ENCODE results near the gene TCAP. TPM values are rescaled to one million over a fixed set of nuclear protein-coding genes. Genes with fewer than 3 reads are reported as not detected.

The TCAP gene
- total and polyA plus RNA-seq, 2 experiments from 2014 or later, result 0.61 to 2.1 TPM

- H3K4me2 ChIP-seq, result no peak overlapping the region; the same call in 1 of the 2 replicates
- H3K4me1 ChIP-seq (ENCODE audit: insufficient read depth), result peaks cover 42% of the 10 kb centered on the region
- no peak overlapping the region for H3K27ac Mint-ChIP-seq
- H3K4me3 ChIP-seq, result peak overlapping the region; percentile 51; the same call in 1 of the 2 replicates
- no peaks in the 10 kb centered on the region for H3K36me3 ChIP-seq (ENCODE audit: insufficient read depth)
- DNase-seq (ENCODE audit: low spot score) (peak; percentile 64), ATAC-seq (peak; percentile 3)
- no peaks in the 10 kb centered on the region; the same call in 2 of the 3 replicates for H3K9me3 Mint-ChIP-seq
- H2AFZ ChIP-seq, result no peak overlapping the region
- peaks cover 14% of the 10 kb centered on the region; the same call in 2 of the 3 replicates for H3K36me3 Mint-ChIP-seq (ENCODE audit: low read depth)
- no peak overlapping the region for H3K4me3 Mint-ChIP-seq
- no peaks in the 10 kb centered on the region; the same call in 1 of the 2 replicates for H4K20me1 ChIP-seq (replicated peaks; ENCODE audit: insufficient read depth)
- peaks cover 3% of the 10 kb centered on the region for H3F3A ChIP-seq (replicated peaks; ENCODE audit: low read depth)
- TF ChIP-seq CREB1 (CRISPR knock-in tag; IDR thresholded peaks at IDR 0.05; ENCODE audit: low read depth) (no peak), REST (IDR thresholded peaks at IDR 0.05; ENCODE audit: unreplicated experiment) (no peak), ZNF462 (CRISPR knock-in tag; IDR thresholded peaks at IDR 0.05) (no peak), ZNF114 (CRISPR knock-in tag; IDR thresholded peaks at IDR 0.05) (no peak), EZH2phosphoT487 (IDR thresholded peaks at IDR 0.05; ENCODE audit: unreplicated experiment) (no peak), POLR2AphosphoS5 (IDR thresholded peaks at IDR 0.05; ENCODE audit: low read depth) (no peak), ZNF331 (CRISPR knock-in tag; IDR thresholded peaks at IDR 0.05; ENCODE audit: low read depth) (no peak), STAT1 (IDR thresholded peaks at IDR 0.05; ENCODE audit: unreplicated experiment) (no peak), EZH2 (IDR thresholded peaks at IDR 0.05; ENCODE audit: low read depth, unreplicated experiment) (no peak), ETS1 (IDR thresholded peaks at IDR 0.05) (no peak), NANOG (IDR thresholded peaks at IDR 0.05; ENCODE audit: borderline replicate concordance) (no peak), JUNB (IDR thresholded peaks at IDR 0.05; ENCODE audit: unreplicated experiment) (no peak)
- peaks cover 44% of the 10 kb centered on the region for H3K4me1 Mint-ChIP-seq
- H3K27me3 ChIP-seq (ENCODE audit: insufficient read depth), result peaks cover 27% of the 10 kb centered on the region
- 0 out of 2 replicates have a peak overlapping the region, but pooled peaks have one; percentile 59 for H3K27ac ChIP-seq (ENCODE audit: low read depth)
- peaks cover 15% of the 10 kb centered on the region for H3K27me3 Mint-ChIP-seq (ENCODE audit: insufficient read depth, low read depth, poor library complexity)
- H3K79me2 ChIP-seq (replicated peaks; ENCODE audit: insufficient read depth), result no peaks in the 10 kb centered on the region
- H3K9me2 ChIP-seq (ENCODE audit: insufficient read depth), result no peaks in the 10 kb centered on the region
These were observed 1.8 kb upstream of the TCAP start for GRCh38 chr17:39663340-39663687.
